Neural cell (in vitro differentiated cells): Measurements from ENCODE around the gene ZC3H12C. TPM values are rescaled to one million over a fixed set of nuclear protein-coding genes. Genes with fewer than 3 reads are reported as not detected.

Experiments used
- H2AFZ ChIP-seq: fragments of 200-600, 300-800 bp; sonication (generic), shearing (Covaris generic); 2 replicates; pipeline ENCODE4 v1.6.0; 2014; ENCODE audit warnings: low read depth, mild to moderate bottlenecking, antibody characterized with exemption, low read length, moderate library complexity
- H3F3A ChIP-seq: fragments of 200-600 bp; shearing (Covaris generic); 2 replicates; pipeline ENCODE4 v1.6.1; 2016; ENCODE audit warnings: mild to moderate bottlenecking, moderate library complexity, mixed read lengths, antibody characterized with exemption, low read length; ENCODE audit not compliant: insufficient read depth, poor library complexity, severe bottlenecking
- H3K27ac ChIP-seq: fragments of 200-600, 300-800 bp; sonication (generic), shearing (Covaris generic); 2 replicates; pipeline ENCODE4 v1.5.1; 2014; ENCODE audit warnings: mild to moderate bottlenecking, low read length, moderate library complexity
- H3K27me3 ChIP-seq: fragments of 300-800, 200-600 bp; sonication (generic), shearing (Covaris generic); 2 replicates; pipeline ENCODE4 v1.6.0; 2014; ENCODE audit warnings: mild to moderate bottlenecking, low read depth, low read length, moderate library complexity; ENCODE audit not compliant: insufficient read depth
- H3K36me3 ChIP-seq: fragments of 300-800, 200-600 bp; sonication (generic), shearing (Covaris generic); 2 replicates; pipeline ENCODE4 v1.5.1; 2014; ENCODE audit warnings: mild to moderate bottlenecking, antibody characterized with exemption, low read length, moderate library complexity; ENCODE audit not compliant: insufficient read depth
- H3K4me2 ChIP-seq: fragments of 300-800, 200-600 bp; sonication (generic), shearing (Covaris generic); 2 replicates; pipeline ENCODE4 v1.6.0; 2014; ENCODE audit warnings: mild to moderate bottlenecking, low read length
- H3K4me3 ChIP-seq: fragments of 300-800, 200-600 bp; sonication (generic), shearing (Covaris generic); 2 replicates; pipeline ENCODE4 v1.5.1; 2014; ENCODE audit warnings: mild to moderate bottlenecking, low read length, moderate library complexity
- H3K79me2 ChIP-seq: fragments of 200-600 bp; shearing (Covaris generic); replicated peaks from 2 replicates; pipeline ENCODE4 v1.6.0; 2014; ENCODE audit warnings: mild to moderate bottlenecking, low read length, moderate library complexity; ENCODE audit not compliant: insufficient read depth
- H3K9ac ChIP-seq: fragments of 300-800, 200-600 bp; sonication (generic), shearing (Covaris generic); 2 replicates; pipeline ENCODE4 v1.6.1; 2016; ENCODE audit warnings: mild to moderate bottlenecking, low read length, mixed read lengths
- H3K9me2 ChIP-seq: fragments of 200-600 bp; shearing (Covaris generic); 2 replicates; pipeline ENCODE4 v1.6.1; 2016; ENCODE audit warnings: mild to moderate bottlenecking, low read length, mixed read lengths; ENCODE audit not compliant: insufficient read depth
- H3K9me3 ChIP-seq: fragments of 200-600, 300-800 bp; sonication (generic), shearing (Covaris generic); 2 replicates; pipeline ENCODE4 v1.6.1; 2016; ENCODE audit warnings: mild to moderate bottlenecking, mixed run types, low read length, moderate library complexity, mixed read lengths
- H4K20me1 ChIP-seq: fragments of 200-600 bp; shearing (Covaris generic); 2 replicates; pipeline ENCODE4 v1.6.1; 2016; ENCODE audit warnings: mild to moderate bottlenecking, mixed run types; ENCODE audit not compliant: insufficient read depth
- EP300 ChIP-seq: fragments of 450-650 bp; conservative IDR thresholded peaks from 2 replicates; pipeline ENCODE4 v1.6.1; 2014; ENCODE audit warnings: antibody characterized with exemption, mild to moderate bottlenecking, moderate library complexity; ENCODE audit not compliant: poor library complexity, severe bottlenecking
- EZH2 ChIP-seq: fragments of 200-600, 300-800 bp; shearing (Covaris generic), sonication (generic); IDR thresholded peaks from 2 replicates; pipeline ENCODE4 v1.6.1; 2014; ENCODE audit warnings: antibody characterized with exemption, low read length, borderline replicate concordance, mild to moderate bottlenecking; ENCODE audit not compliant: insufficient read depth, poor library complexity, severe bottlenecking
- MXI1 ChIP-seq: fragments of 450-650 bp; conservative IDR thresholded peaks from 2 replicates; pipeline ENCODE4 v1.6.1; 2014; ENCODE audit warnings: antibody characterized with exemption, mild to moderate bottlenecking; ENCODE audit not compliant: poor library complexity, severe bottlenecking
- POLR2AphosphoS5 ChIP-seq: IDR thresholded peaks from 2 replicates; pipeline ENCODE4 v1.6.1; 2012
- RAD21 ChIP-seq: fragments of 450-650 bp; conservative IDR thresholded peaks from 2 replicates; pipeline ENCODE4 v1.6.1; 2014; ENCODE audit warnings: antibody characterized with exemption, mild to moderate bottlenecking, moderate library complexity
- SMC3 ChIP-seq: fragments of 450-650 bp; conservative IDR thresholded peaks from 2 replicates; pipeline ENCODE4 v1.6.1; 2014; ENCODE audit warnings: antibody characterized with exemption, mild to moderate bottlenecking, moderate library complexity; ENCODE audit not compliant: poor library complexity
- TAF1 ChIP-seq: IDR thresholded peaks from 2 replicates; pipeline ENCODE4 v1.6.1; 2012; ENCODE audit warnings: low read depth
- polyA plus RNA-seq: library from polyadenylated mRNA; depleted of rRNA; stranded (reverse); fragments of >200 nt; gene quantifications from 2 replicates; pipeline ENCODE4 v1.2.3, GENCODE V29; 2014
- TF ChIP-seq, protein P1 (sequence below): IDR thresholded peaks from 2 replicates; pipeline ENCODE4 v1.6.1; 2012; ENCODE audit warnings: borderline replicate concordance
- TF ChIP-seq, protein P2 (sequence below): fragments of 450-650 bp; IDR thresholded peaks from 2 replicates; pipeline ENCODE4 v1.5.1; 2014; ENCODE audit warnings: antibody characterized with exemption, mild to moderate bottlenecking, moderate library complexity; ENCODE audit not compliant: poor library complexity, severe bottlenecking

ZC3H12C gene
- polyA plus RNA-seq, 1 donor from 2014 or later = 15.1 TPM

DNA sequence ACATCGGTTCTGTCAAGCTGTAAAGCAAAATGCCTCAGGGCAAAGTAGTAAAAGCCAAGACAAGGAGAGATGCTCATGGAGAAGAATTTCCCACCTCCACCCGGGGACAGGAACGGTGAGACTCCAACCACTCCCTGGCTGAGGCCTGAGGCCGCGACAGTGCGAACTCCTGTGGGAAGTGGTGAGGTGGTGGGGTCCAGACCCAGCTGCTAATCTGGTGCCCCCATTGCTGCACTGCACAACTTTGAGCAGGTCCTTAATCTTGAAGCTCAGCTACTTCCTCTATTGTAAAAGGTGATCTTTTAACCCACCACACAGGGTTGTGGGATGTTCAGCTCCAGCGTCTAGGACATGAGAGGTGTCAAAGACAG lies 83.9 kb downstream of the ZC3H12C start:
- Histone ChIP-seq H3K4me2 (no peak overlapping the region), H3K27me3 (no peaks in the 10 kb centered on the region), H3K9me2 (no peaks in the 10 kb centered on the region), H3K4me3 (no peak overlapping the region), H3F3A (no peaks in the 10 kb centered on the region), H3K79me2 (no peaks in the 10 kb centered on the region), H2AFZ (no peak overlapping the region), H3K9ac (no peak overlapping the region), H3K9me3 (no peaks in the 10 kb centered on the region), H3K27ac (no peak overlapping the region), H4K20me1 (no peaks in the 10 kb centered on the region), H3K36me3 (no peaks in the 10 kb centered on the region)
- no peak for TF ChIP-seq EP300
- TF ChIP-seq RAD21 = no peak
- TF ChIP-seq MXI1 = no peak
- TF ChIP-seq EZH2 = no peak
- TF ChIP-seq, protein P1, sequence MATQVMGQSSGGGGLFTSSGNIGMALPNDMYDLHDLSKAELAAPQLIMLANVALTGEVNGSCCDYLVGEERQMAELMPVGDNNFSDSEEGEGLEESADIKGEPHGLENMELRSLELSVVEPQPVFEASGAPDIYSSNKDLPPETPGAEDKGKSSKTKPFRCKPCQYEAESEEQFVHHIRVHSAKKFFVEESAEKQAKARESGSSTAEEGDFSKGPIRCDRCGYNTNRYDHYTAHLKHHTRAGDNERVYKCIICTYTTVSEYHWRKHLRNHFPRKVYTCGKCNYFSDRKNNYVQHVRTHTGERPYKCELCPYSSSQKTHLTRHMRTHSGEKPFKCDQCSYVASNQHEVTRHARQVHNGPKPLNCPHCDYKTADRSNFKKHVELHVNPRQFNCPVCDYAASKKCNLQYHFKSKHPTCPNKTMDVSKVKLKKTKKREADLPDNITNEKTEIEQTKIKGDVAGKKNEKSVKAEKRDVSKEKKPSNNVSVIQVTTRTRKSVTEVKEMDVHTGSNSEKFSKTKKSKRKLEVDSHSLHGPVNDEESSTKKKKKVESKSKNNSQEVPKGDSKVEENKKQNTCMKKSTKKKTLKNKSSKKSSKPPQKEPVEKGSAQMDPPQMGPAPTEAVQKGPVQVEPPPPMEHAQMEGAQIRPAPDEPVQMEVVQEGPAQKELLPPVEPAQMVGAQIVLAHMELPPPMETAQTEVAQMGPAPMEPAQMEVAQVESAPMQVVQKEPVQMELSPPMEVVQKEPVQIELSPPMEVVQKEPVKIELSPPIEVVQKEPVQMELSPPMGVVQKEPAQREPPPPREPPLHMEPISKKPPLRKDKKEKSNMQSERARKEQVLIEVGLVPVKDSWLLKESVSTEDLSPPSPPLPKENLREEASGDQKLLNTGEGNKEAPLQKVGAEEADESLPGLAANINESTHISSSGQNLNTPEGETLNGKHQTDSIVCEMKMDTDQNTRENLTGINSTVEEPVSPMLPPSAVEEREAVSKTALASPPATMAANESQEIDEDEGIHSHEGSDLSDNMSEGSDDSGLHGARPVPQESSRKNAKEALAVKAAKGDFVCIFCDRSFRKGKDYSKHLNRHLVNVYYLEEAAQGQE = no peak
- TF ChIP-seq, protein P2, sequence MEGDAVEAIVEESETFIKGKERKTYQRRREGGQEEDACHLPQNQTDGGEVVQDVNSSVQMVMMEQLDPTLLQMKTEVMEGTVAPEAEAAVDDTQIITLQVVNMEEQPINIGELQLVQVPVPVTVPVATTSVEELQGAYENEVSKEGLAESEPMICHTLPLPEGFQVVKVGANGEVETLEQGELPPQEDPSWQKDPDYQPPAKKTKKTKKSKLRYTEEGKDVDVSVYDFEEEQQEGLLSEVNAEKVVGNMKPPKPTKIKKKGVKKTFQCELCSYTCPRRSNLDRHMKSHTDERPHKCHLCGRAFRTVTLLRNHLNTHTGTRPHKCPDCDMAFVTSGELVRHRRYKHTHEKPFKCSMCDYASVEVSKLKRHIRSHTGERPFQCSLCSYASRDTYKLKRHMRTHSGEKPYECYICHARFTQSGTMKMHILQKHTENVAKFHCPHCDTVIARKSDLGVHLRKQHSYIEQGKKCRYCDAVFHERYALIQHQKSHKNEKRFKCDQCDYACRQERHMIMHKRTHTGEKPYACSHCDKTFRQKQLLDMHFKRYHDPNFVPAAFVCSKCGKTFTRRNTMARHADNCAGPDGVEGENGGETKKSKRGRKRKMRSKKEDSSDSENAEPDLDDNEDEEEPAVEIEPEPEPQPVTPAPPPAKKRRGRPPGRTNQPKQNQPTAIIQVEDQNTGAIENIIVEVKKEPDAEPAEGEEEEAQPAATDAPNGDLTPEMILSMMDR = no peak
- no peak for TF ChIP-seq POLR2AphosphoS5
- no peak for TF ChIP-seq SMC3
- TF ChIP-seq TAF1 = no peak

DNA sequence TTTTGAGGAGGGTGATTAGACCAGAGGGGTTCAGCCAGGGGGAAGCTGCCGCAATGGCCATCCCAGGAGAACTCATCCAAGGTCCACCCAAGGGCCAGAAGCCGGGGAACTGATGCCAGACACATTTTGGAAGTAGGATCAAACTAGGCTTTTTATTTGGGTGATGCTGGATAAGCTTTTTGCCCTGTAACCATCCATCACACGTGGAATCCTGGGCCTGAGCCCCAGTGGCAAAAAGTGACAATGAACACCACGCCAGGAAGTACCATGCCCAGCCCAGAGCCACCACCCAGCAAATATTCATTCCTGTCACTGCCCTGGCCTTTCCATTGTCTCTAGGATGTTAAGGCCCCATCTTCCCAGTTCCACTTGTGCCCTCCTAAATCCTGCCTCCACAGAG lies 85.9 kb downstream of the ZC3H12C start:
- Histone ChIP-seq H3K27me3 (no peaks in the 10 kb centered on the region), H2AFZ (no peak overlapping the region), H3K27ac (no peak overlapping the region), H3K4me3 (no peak overlapping the region), H3K9me2 (no peaks in the 10 kb centered on the region), H3K9me3 (no peaks in the 10 kb centered on the region), H3F3A (no peaks in the 10 kb centered on the region), H3K4me2 (no peak overlapping the region), H3K79me2 (no peaks in the 10 kb centered on the region), H3K9ac (no peak overlapping the region), H3K36me3 (no peaks in the 10 kb centered on the region), H4K20me1 (no peaks in the 10 kb centered on the region)
- no peak for TF ChIP-seq EZH2
- TF ChIP-seq EP300 = no peak
- no peak for TF ChIP-seq SMC3
- TF ChIP-seq, protein P1 = no peak
- TF ChIP-seq TAF1 = no peak
- no peak for TF ChIP-seq POLR2AphosphoS5
- TF ChIP-seq MXI1 = no peak
- TF ChIP-seq, protein P2 = no peak
- TF ChIP-seq RAD21 = no peak
